LNCAP (cell line): ENCODE data around the gene FLNC.

Experiments used
- TF ChIP-seq, protein P1 (sequence below): fragments of 450-650 bp; IDR thresholded peaks from 2 replicates; pipeline ENCODE4 v1.5.1; 2017; ENCODE audit warnings: mild to moderate bottlenecking

FLNC gene

DNA sequence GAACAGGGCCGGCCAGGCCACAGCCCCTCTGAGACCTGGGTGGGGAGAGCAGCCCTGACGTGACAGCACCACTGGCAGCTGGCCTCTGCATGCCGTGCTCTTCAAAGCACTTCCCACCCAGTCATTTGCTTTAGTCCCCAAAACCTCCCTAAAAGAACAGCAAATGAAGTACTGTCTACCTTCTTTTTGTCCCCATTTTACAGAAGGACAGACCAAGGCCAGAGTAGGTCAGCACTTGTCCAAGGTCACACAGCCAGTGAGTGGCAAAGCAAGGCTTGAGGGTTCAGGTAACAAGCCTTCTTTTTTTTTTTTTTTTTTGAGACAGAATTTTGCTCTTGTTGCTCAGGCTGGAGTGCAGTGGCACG lies 47.5 kb downstream of the FLNC start:
- TF ChIP-seq, protein P1, sequence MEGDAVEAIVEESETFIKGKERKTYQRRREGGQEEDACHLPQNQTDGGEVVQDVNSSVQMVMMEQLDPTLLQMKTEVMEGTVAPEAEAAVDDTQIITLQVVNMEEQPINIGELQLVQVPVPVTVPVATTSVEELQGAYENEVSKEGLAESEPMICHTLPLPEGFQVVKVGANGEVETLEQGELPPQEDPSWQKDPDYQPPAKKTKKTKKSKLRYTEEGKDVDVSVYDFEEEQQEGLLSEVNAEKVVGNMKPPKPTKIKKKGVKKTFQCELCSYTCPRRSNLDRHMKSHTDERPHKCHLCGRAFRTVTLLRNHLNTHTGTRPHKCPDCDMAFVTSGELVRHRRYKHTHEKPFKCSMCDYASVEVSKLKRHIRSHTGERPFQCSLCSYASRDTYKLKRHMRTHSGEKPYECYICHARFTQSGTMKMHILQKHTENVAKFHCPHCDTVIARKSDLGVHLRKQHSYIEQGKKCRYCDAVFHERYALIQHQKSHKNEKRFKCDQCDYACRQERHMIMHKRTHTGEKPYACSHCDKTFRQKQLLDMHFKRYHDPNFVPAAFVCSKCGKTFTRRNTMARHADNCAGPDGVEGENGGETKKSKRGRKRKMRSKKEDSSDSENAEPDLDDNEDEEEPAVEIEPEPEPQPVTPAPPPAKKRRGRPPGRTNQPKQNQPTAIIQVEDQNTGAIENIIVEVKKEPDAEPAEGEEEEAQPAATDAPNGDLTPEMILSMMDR: no peak

GRCh38 chr7:128878226-128879105 lies 48.3 kb downstream of the FLNC start:
- TF ChIP-seq, protein P1: no peak

GRCh38 chr7:128879461-128879938 lies 49.3 kb downstream of the FLNC start:
- TF ChIP-seq, protein P1: no peak

GRCh38 chr7:128879939-128880746 lies 49.9 kb downstream of the FLNC start:
- TF ChIP-seq, protein P1: peak; percentile 87

- TF ChIP-seq, protein P1: no peak
Measured at GRCh38 chr7:128880791-128881457, 50.7 kb downstream of the FLNC start.

DNA sequence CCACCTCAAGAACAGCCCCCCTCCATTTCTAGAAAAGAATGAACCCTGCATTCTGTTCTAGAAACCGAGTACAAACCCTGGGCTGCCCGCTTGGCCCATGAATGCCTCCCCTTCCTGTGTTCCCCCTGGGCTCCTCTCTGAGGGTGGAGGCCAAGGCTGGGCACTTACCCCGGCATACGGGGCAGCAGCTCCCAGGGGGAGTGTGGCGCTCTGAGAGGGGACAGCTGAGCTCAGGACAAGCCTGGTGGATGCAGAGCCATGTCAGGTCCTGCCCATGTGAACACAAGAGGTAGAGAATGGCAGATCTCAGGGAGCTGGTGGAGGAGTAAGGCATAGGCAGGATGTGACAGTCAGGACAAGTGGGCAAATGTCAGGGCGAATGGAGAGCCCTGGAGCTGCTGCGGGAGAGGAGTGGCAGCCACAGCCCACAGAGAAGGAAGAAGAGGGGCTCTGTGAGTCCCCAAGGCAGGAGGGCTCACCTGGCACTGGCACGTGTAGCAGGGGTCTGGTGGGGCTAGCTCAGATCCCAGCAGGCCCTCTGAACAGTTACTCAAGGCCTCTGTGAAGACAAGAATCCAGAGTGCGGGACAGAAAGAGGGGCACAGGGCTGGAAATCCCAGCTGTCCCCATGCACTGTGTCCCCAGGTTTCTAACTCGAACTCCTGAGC lies 51.4 kb downstream of the FLNC start:
- TF ChIP-seq, protein P1: no peak

DNA sequence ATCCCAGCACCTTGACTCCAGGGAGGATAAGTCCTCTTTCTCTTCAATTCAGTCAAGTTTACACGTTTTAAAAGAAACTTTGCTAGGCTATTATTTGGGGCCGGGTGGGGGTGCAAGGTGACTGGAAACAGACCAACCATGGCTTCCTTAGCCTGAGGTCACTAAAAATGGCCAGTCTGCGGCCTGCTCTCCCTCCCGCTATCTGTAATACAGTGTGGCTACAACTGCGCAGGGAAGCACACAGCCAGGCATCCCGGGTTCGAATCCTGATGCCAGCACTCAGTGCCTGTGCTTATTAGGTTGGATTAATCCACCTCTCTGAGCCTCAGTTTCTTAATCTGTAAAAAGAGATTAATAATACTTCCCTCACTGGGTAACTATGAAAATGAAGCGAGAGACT lies 51.9 kb downstream of the FLNC start:
- TF ChIP-seq, protein P1: no peak
